NCI-H2196 treated with DMSO at 0.1 percent for 48 hours (cell line): ENCODE data around the gene ADCYAP1.

Experiments
- DNase-seq: peaks from one replicate; lab custom pipeline; 2025; ENCODE audit not compliant: unreplicated experiment; lab: John Stamatoyannopoulos, UW

Gene ADCYAP1

GRCh38 chr18:908758-909724 lies 4.4 kb downstream of the ADCYAP1 start:
- peak; percentile 73 for DNase-seq

GRCh38 chr18:910247-910646 lies 5.6 kb downstream of the ADCYAP1 start:
- no peak for DNase-seq

- DNase-seq: no peak
Observed at GRCh38 chr18:911025-911424, 6.4 kb downstream of the ADCYAP1 start.

GRCh38 chr18:911486-911885 lies 6.8 kb downstream of the ADCYAP1 start:
- DNase-seq: no peak

DNA sequence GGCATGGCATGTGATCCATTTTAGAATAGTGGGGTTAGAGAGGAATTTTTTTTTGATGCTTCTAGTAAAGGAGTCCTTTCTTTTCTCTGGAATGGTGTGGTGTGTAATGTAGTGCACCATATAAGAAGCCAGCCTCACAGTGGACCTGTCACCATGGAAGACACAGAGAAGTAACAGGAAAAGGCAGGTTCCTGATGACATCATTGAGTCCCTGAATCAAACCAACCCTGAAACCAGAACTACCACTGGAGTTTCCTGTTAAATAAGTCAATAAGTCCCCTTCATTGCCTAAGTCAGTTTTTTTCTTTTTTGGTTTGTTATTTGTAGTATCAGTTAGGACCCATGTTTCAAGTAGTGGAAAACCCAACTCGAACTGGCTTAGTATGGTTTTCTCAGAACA lies 11.9 kb downstream of the ADCYAP1 start:
- no peak for DNase-seq

DNA sequence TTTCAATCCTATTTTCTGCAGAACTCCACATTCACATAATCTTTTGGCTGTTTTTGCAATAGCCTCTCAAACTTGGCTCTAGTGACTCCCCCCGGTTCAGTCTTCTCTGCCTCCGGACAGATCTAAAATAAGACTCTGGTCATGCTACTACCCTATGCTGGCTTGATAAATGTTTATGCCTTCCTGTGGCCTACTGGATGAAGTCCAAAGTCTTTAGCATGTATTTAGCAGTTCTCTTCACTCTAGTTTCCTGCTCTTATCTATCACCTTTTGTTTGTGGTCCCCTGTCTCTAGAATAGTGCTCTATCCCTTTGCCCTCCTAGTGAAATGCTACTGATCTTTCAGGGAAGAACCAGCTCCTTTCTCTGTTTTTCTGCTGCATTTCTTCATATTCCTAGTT lies 14.4 kb downstream of the ADCYAP1 start:
- DNase-seq: no peak

DNA sequence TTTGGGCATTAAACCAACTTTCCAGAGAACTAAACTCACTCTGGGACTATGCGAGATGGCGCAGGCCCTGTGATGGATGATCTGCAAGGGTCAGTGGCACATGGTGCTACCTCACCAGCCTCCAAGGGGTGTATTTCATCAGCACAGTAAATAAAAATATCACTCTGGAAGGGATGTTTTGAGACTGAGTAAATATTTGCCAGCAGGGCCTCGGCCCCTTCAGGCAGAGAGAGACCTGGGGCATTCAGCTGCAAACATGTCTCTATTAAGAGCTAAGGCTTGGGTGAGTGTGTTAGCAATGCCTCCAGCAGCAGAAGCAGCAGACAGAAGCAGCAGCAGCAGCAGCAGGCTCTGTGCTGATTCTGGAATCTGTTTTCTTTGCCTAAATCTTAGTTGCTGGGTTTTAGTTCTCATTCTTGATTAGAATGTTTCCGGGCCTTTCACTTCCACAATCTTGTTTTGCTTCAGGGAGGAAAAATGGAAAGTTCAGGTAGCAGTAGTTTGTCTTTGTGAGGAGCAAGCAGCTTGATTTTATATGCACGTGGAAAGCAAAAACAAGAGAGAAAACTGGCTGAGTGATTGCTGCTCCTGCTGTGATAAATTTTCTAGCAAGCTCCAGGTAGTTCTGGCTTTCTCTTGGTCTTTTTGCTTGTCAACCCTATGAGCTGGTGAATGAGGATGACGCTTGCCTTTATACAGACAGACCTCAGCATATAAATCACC lies 18.6 kb downstream of the ADCYAP1 start:
- DNase-seq: peak; percentile 71

DNA sequence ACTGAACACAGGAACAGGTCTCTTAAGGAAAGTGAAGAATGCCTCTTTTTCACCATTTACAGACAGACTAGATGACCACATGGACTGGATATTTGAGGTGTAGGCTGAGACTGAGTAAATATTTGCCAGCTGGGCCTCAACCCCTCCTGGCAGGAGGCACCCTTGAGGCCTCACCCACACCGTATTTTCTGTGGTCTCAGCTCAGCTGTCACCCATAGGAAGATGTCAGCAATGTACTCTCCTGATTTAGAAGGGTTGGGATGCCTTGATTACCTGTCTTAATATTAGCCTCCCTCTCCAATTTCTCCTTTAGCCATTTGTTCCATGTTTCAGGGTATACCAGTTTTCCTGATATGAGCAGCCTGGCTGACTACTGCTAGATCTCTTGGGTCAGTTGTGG lies 20.3 kb downstream of the ADCYAP1 start:
- peak; percentile 39 for DNase-seq

DNA sequence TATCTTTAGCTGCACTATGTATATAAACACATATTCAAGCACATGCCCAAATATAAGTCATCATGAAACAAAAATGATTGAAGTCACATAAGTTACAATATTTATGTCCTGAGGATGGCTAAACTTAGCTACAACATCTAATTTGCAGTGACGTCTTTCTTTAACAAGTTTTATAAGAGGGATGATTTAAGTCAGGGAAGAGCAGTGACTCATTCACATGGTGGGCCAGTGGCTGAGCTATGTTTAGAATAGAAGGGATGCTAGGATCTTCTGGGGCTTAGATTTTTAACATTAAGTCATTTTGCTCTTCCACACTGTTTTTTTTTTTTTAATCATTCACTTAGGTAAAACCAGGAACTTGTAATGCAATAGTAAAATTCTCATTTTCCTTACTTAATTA lies 22.3 kb downstream of the ADCYAP1 start:
- DNase-seq: no peak

- DNase-seq: no peak
Observed at GRCh38 chr18:933082-933481, 28.4 kb downstream of the ADCYAP1 start.

DNA sequence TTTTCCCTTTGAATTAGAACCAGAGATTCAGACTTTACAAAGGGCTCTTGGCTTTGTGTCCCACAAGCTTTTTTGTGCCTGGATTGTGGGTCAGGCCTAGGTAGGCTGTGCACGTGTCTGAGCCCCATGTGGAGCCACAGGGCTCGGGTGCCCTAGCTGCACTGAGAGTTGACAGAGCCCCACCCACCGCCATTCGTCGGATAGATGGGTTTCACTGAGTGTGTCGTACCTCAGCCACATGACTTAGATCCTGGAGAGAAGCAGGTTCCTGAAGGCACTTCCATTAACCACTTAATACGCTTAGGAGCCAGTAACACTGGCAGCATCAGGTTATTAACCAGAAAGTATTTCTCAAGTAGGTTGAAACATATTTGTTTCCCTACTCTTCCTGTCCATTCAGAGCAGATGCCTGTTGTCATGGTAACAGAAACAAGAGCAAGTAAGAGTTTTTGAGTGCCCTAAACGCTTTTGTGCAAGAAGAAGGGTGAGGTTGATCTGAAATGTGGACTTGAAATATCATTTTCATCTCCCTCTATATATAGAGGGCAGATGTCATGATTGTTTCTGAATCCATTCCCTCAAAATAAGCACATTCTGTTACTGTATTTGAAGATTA lies 30.0 kb downstream of the ADCYAP1 start:
- peak; percentile 82 for DNase-seq

GRCh38 chr18:936941-937340 lies 32.3 kb downstream of the ADCYAP1 start:
- DNase-seq: no peak

- DNase-seq: no peak
Observed at GRCh38 chr18:939166-939565, 34.5 kb downstream of the ADCYAP1 start.

GRCh38 chr18:939958-940357 lies 35.3 kb downstream of the ADCYAP1 start:
- DNase-seq: no peak

DNA sequence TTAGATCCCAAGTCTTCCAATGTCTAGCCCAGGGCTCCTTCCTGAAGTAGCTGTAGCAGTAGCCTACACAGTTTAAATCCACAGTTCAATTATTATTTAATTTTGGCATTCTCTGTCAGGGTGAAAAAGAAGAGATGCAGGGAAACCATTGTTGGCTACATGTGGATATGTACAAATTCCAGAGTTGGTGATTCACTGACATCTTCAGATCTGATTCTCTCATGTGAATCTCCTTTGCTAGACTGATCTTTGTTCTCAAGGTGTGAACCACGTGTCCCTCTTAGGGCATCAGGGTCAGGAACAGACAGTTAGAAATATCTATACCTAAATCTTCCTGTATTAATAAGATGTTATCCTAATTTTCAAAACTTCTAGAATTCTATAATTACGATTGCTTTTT lies 36.7 kb downstream of the ADCYAP1 start:
- DNase-seq: no peak

DNA sequence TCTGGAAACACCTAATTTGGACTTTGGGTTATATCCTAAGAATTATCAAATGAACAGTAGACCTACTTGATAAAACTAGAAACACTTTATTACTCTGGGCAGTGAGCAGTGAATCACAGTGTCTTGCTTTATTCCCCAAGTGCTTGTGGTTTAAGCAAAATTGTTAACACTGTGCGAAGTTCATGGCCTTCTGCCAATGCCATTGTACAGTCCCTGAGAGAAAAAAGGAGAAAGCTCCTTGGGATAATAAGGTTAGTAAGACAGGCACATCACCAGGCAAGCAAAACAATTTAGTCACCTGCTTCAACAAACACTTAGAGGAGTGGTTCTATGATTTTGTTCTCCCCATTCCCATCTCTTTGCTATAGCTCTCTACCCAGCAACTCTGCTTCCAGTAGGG lies 39.8 kb downstream of the ADCYAP1 start:
- DNase-seq: peak; percentile 30

DNA sequence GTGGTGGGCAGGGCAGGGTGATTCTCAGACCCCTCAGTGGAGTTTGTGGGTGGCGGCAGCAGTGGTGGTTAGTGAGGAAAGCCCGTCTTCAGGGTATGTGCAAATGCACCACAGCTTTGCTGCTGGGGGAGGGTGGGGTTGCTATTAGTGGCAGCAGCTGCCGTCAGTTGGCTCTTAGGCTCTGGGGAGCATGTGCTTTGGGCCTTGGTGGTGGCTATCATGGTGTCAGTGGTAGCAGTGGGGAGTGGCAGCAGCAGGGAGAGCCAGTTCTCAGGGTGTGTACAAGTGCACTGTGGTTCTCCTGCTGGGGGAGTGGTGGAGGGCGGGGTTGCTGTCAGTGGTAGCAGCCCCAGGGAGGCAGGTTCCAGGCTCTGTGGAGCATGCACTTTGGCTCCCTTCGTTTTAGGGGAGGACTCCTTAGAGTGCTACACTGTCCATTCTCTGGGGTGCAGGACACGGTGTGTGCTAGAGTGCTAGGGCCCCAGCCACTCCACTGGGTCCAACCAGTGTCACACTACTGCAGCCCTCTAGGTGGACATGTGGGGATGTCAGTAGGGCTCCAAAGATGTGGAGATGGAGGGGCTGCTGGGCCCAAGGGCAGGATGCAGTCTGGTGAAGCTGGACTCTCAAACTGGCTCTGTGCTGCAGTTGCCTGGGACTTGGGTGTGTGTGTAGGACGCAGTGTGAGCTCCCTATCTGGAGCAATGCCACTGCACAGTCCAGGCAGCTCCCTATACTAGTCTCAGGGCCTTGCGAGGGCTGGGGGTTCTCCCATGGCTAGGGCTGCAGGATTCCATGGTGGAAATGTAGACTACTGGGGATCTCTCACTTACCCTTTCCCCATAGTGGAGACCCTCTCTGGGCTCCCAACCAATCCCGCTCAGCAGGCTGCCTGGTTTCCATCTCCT lies 45.3 kb downstream of the ADCYAP1 start:
- no peak for DNase-seq

GRCh38 chr18:950882-951495 lies 46.3 kb downstream of the ADCYAP1 start:
- no peak for DNase-seq

DNA sequence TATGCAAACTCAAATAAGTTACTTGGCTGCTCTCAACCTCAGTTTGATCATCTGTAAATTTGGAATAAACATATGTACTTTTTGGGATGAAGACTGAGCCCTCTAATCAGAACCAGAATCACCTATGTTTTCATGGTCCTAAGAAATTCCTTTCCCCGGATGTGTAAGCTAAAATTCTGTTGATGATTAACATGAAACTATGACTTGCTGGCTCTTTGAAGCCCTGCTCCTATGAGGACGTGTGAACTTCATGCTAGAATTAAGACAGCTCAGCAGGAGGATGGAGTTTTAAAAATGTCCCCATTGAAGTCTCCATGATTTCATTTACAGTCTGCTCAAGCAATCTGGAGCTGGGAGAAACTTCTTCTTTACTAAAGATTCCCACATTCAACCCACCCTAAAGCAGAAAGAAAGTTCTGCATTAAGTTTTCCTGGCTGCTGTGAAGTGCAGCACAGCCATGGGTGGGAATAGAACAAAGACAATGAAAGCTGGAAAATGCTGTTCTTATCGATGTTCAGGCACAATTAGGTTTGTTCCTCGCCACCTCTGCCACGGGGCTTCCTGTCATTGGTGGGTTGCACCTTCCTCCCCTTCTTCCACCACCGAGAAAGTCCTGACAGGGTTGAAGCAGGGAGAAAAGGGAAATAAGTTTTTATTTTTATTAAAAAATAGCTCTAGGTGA lies 50.9 kb downstream of the ADCYAP1 start:
- DNase-seq: no peak

DNA sequence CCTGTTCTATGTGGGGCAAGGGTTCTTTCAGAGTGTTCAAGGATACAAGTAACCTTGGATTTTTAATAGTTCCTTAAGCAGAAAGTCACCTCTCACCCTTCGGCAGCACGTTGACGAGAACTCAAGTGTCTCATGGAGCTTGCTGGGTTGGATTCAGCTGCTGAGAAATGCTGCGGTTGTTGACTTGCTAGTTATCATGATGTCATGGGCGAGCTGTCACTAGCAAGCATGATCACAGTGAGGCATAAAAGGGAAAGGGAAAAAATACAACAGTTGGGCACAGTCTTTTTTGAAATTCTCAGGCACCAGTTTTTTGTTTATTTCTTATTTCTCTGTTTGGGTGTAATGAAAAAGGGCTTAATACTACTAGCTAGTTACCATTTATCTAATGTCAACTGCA lies 53.2 kb downstream of the ADCYAP1 start:
- no peak for DNase-seq
